Keratinocyte (primary cell): ENCODE data around the gene BCAS1. TPM values are rescaled to one million over a fixed set of nuclear protein-coding genes. Genes with fewer than 3 reads are reported as not detected.

ENCODE experiments used
- DNase-seq: peaks from one replicate; pipeline ENCODE4 v3.0.0-alpha.2; 2011; ENCODE audit warnings: low read depth, missing footprints, low spot score
- FAIRE-seq: peaks from 2 replicates; lab custom pipeline; 2011; peaks lifted over from hg19 to GRCh38; lab: Jason Lieb, UNC
- H2AFZ ChIP-seq: 2 replicates; pipeline ENCODE4 v1.6.0; 2012; ENCODE audit warnings: low read length, control low read depth, inconsistent platforms; ENCODE audit not compliant: control insufficient read depth
- H3K27ac ChIP-seq: 2 replicates; pipeline ENCODE4 v1.5.1; 2011; ENCODE audit warnings: low read length; ENCODE audit not compliant: control insufficient read depth, insufficient read depth
- H3K27me3 ChIP-seq: 3 replicates; pipeline ENCODE4 v1.6.0; 2011; ENCODE audit warnings: low read length; ENCODE audit not compliant: control insufficient read depth, insufficient read depth; ENCODE audit errors: extremely low read depth
- H3K36me3 ChIP-seq, 2 experiments: 2 replicates in 1 of 2; 3 replicates in 1 of 2; pipeline ENCODE4 v1.5.1; 2011; ENCODE audit warnings: low read length in 2 of 2, mild to moderate bottlenecking in 1 of 2; ENCODE audit not compliant: control insufficient read depth in 2 of 2, insufficient read depth in 2 of 2; ENCODE audit errors: extremely low read depth in 1 of 2
- H3K4me1 ChIP-seq: 3 replicates; pipeline ENCODE4 v1.5.1; 2011; ENCODE audit warnings: low read length; ENCODE audit not compliant: control insufficient read depth, insufficient read depth; ENCODE audit errors: extremely low read depth
- H3K4me2 ChIP-seq: 3 replicates; pipeline ENCODE4 v1.6.0; 2011; ENCODE audit warnings: low read depth, low read length; ENCODE audit not compliant: control insufficient read depth, insufficient read depth; ENCODE audit errors: extremely low read depth
- H3K4me3 ChIP-seq, 3 experiments: fragments of 200-600 bp in 1 of 3; sonication (generic) in 1 of 3; 2 replicates in 2 of 3; 3 replicates in 1 of 3; pipeline ENCODE4 v1.5.1; 2011 to 2016; ENCODE audit warnings: low read length in 3 of 3, mild to moderate bottlenecking in 3 of 3, control low read depth in 2 of 3, inconsistent platforms in 1 of 3, low read depth in 1 of 3, mixed read lengths in 1 of 3, mixed run types in 1 of 3, moderate library complexity in 1 of 3; ENCODE audit not compliant: control insufficient read depth in 2 of 3, insufficient read depth in 2 of 3; ENCODE audit errors: extremely low read depth in 1 of 3
- H3K79me2 ChIP-seq: 2 replicates; pipeline ENCODE4 v1.6.0; 2012; ENCODE audit warnings: low read length; ENCODE audit not compliant: control insufficient read depth, insufficient read depth
- H3K9ac ChIP-seq: 3 replicates; pipeline ENCODE4 v1.6.0; 2011; ENCODE audit warnings: low read length; ENCODE audit not compliant: control insufficient read depth, insufficient read depth; ENCODE audit errors: extremely low read depth
- H3K9me1 ChIP-seq: 3 replicates; pipeline ENCODE4 v1.6.0; 2011; ENCODE audit warnings: low read length; ENCODE audit not compliant: control insufficient read depth, insufficient read depth; ENCODE audit errors: extremely low read depth
- H3K9me3 ChIP-seq: 2 replicates; pipeline ENCODE4 v1.5.1; 2012; ENCODE audit warnings: low read depth, low read length; ENCODE audit not compliant: control insufficient read depth
- H4K20me1 ChIP-seq: 3 replicates; pipeline ENCODE4 v1.6.0; 2011; ENCODE audit warnings: low read length; ENCODE audit not compliant: control insufficient read depth, insufficient read depth; ENCODE audit errors: extremely low read depth
- EZH2 ChIP-seq: IDR thresholded peaks from one replicate; pipeline ENCODE4 v1.6.1; 2012; ENCODE audit warnings: inconsistent platforms, mild to moderate bottlenecking, low read length, moderate library complexity
- dilution Hi-C: fragments of 300-500 bp; cut with MboI; formaldehyde crosslinking; loops from one replicate; pipeline ENCODE4 v1.7.0; 2020; ENCODE audit warnings: low sequenced_read_pairs; ENCODE audit not compliant: extremely low pct_ligation_motif_present
- polyA plus RNA-seq, 5 experiments: library from polyadenylated mRNA; depleted of rRNA in 3 of 5; stranded (reverse) in 3 of 5; stranded (forward) in 1 of 5; unstranded in 1 of 5; fragments of >200 nt; gene quantifications; 1 replicate in 1 of 5; 2 replicates in 3 of 5; 3 replicates in 1 of 5; pipeline versions ENCODE4 v1.2.1 to v1.2.3, GENCODE V29; 2011 to 2012; ENCODE audit warnings: missing spikeins in 2 of 5, low read depth in 1 of 5, low replicate concordance in 1 of 5
- TF ChIP-seq, protein P1 (sequence below), 3 experiments: IDR thresholded peaks in 1 of 3; conservative IDR thresholded peaks in 1 of 3; optimal IDR thresholded peaks in 1 of 3; 2 replicates in 2 of 3; 3 replicates in 1 of 3; pipeline versions ENCODE3 to v1.5.1; 2011; ENCODE audit warnings: low read length in 3 of 3, mild to moderate bottlenecking in 3 of 3, moderate library complexity in 2 of 3, control low read depth in 1 of 3, inconsistent platforms in 1 of 3; ENCODE audit not compliant: insufficient read depth in 2 of 3; ENCODE audit errors: extremely low read depth in 1 of 3

BCAS1 gene
- polyA plus RNA-seq, 1 donor (not counting 4 experiments of a cell fraction or from before 2014, with no cell fraction given): not detected

DNA sequence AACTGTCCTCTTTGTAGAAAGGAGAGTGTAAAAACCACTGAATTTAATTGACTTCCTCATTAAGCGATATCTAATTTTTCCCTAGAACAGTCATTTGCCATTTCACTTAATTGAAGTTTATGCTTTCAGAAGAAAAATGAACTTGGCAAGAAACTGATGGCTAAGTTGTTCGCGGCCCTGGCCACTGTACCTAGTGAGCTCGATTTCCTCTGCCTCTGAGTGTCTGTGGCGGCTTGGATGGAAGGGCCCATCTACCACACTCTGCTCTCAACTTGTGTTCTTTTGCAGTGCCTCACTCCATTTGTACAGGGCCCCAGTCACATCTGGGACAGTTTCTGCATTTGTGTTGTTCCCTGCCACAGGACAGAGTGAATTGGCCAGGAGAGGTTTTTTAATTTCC is 102.9 kb downstream of the BCAS1 start:
- Histone ChIP-seq H4K20me1 (no peaks in the 10 kb centered on the region), H3K4me1 (no peaks in the 10 kb centered on the region), H3K9me1 (no peaks in the 10 kb centered on the region), H3K79me2 (no peaks in the 10 kb centered on the region), H2AFZ (no peak overlapping the region), H3K4me3 (no peak overlapping the region), H3K27me3 (no peaks in the 10 kb centered on the region), H3K36me3 (no peaks in the 10 kb centered on the region), H3K27ac (no peak overlapping the region), H3K9me3 (no peaks in the 10 kb centered on the region), H3K9ac (no peak overlapping the region), H3K4me2 (no peak overlapping the region)
- FAIRE-seq (no peak), DNase-seq (no peak)
- dilution Hi-C loops: no loop called here
- TF ChIP-seq EZH2: no peak
- TF ChIP-seq, protein P1, sequence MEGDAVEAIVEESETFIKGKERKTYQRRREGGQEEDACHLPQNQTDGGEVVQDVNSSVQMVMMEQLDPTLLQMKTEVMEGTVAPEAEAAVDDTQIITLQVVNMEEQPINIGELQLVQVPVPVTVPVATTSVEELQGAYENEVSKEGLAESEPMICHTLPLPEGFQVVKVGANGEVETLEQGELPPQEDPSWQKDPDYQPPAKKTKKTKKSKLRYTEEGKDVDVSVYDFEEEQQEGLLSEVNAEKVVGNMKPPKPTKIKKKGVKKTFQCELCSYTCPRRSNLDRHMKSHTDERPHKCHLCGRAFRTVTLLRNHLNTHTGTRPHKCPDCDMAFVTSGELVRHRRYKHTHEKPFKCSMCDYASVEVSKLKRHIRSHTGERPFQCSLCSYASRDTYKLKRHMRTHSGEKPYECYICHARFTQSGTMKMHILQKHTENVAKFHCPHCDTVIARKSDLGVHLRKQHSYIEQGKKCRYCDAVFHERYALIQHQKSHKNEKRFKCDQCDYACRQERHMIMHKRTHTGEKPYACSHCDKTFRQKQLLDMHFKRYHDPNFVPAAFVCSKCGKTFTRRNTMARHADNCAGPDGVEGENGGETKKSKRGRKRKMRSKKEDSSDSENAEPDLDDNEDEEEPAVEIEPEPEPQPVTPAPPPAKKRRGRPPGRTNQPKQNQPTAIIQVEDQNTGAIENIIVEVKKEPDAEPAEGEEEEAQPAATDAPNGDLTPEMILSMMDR (optimal IDR thresholded peaks at IDR 0.05 in 1 of 3, IDR thresholded peaks at IDR 0.05 in 1 of 3, conservative IDR thresholded peaks at IDR 0.05 in 1 of 3; ENCODE audit: extremely low read depth in 1 of 3, insufficient read depth in 2 of 3, low read length in 3 of 3): no peak

DNA sequence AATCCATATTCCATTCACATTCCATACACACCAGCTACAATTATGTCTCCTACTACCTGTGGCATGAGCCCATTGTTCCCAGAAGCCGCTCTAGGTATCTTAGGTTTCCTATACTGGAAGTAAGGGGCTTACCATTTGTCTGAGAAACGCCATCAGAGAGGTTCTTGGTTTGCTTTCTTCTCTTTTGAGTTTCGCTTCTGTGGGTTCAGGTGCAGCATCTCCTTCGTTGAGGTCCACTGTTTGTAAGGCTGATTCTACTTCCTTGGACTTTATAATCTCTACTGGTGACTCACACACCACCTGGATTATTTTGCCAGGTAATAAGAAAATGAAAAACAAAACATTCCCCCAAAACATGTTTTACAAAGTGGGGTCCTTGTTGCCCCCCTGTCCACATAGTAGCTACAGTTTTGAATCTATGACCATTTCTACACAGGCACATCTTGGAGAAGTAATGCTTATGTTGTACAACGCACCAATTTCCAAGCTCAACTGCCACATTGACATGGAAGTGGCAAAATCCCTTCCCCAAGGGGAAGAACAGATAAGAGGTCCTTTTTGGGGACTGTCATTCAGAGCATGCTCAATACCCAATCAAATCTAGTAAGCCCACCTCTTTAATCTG is 103.5 kb downstream of the BCAS1 start:
- FAIRE-seq: no peak
- Histone ChIP-seq H3K9me3 (no peaks in the 10 kb centered on the region), H3K36me3 (no peaks in the 10 kb centered on the region), H3K9me1 (no peaks in the 10 kb centered on the region), H3K4me2 (no peak overlapping the region), H2AFZ (no peak overlapping the region), H4K20me1 (no peaks in the 10 kb centered on the region), H3K79me2 (no peaks in the 10 kb centered on the region), H3K27ac (no peak overlapping the region), H3K4me3 (no peak overlapping the region), H3K27me3 (no peaks in the 10 kb centered on the region), H3K4me1 (no peaks in the 10 kb centered on the region), H3K9ac (no peak overlapping the region)
- DNase-seq: no peak
- TF ChIP-seq, protein P1 (optimal IDR thresholded peaks at IDR 0.05 in 1 of 3, IDR thresholded peaks at IDR 0.05 in 1 of 3, conservative IDR thresholded peaks at IDR 0.05 in 1 of 3; ENCODE audit: extremely low read depth in 1 of 3, insufficient read depth in 2 of 3, low read length in 3 of 3): no peak
- no peak for TF ChIP-seq EZH2
- dilution Hi-C loops: no loop called here
